C4-2B (cell line): ENCODE measurements around the gene C1orf74.

Experiments
- CTCF ChIP-seq: fragments of 450-650 bp; conservative IDR thresholded peaks from 2 replicates; pipeline ENCODE4 v1.5.1; 2017; ENCODE audit warnings: mild to moderate bottlenecking
- ZFX ChIP-seq: fragments of 450-650 bp; IDR thresholded peaks from 2 replicates; pipeline ENCODE4 v1.6.1; 2017

GRCh38 chr1:209737118-209737505, 47.2 kb downstream of the C1orf74 start:
- TF ChIP-seq CTCF (no peak), ZFX (no peak)
